GM21717 (cell line): ENCODE measurements around the gene AEBP2.
"Not testable (repeated sequence)": the region's sequence is repeated elsewhere in the genome, so short reads cannot be mapped to it uniquely, and the experiment has no call there.

ENCODE experiments used
- ATAC-seq: cut with Tn5 transposase; IDR thresholded peaks from one replicate; pipeline ENCODE4 v1.9.1; 2021; ENCODE audit warnings: mild to moderate bottlenecking, moderate library complexity; ENCODE audit not compliant: unreplicated experiment

AEBP2 gene

GRCh38 chr12:19439059-19440018 is at the start of gene AEBP2:
TSS of gene AEBP2 (plus strand) at chr12:19439492. CDS start at chr12:19439700, 208 bp downstream.
- peak; percentile 74 for ATAC-seq

DNA sequence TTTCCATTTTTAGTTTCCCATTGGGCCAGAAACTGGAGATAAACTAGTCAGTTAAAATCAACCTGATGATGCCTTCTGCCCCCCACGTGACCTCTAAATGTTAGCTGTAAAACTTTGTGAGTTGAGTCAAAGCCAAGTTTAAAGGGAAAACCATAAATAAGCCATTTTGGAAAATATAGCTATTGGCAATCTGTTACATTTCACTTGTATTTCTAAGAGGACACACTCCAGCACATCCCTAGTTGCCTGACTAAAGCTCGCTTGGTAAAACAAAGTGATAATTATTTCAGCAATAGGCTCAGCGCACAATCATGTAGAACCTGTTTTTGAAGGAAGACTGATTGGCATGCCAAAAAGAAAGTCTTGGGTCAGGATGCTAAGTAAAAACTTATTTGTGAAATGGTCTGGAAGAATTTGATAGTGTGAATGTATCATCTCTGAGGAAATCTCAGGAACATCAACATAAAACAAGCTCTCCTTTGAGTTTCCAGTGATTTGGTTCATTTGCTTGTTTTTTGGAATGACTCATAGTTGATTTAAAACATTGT is 49.2 kb upstream of the AEBP2 start:
- ATAC-seq = no peak

DNA sequence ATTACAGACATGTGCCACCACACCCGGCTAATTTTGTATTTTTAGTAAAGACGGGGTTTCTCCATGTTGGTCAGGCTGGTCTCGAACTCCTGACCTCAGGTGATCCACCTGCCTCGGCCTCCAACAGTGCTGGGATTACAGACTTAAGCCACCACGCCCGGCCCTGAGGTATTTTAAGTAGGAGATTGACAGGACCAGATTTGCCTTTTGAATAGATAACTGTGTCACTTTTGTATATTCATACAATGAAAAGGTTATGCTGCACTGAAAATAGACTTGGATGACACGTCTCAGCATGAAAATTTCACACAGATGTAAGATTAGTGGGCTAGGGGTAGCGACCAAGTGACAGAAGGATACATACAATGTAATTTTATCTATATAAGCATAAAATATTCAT is 46.6 kb upstream of the AEBP2 start:
- ATAC-seq = not testable (repeated sequence)

DNA sequence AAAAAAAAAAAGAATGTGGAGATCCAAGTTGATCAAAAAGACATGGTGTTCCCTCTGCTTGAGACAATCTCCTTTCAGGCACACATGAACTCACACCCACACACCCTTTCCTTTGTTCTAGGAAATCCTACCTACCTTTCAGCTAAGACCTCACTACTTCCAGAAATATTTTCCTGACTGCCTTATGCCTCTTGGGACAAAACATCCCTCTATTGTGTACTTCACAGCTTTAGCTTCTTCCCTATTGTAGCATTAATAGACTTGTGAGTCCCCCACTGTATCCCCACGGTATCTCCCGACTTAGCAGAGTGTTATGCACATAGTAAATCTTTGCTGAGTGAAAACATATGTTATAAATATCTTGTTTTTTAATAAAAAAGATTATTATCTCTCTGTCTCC is 44.9 kb upstream of the AEBP2 start:
- no peak for ATAC-seq

DNA sequence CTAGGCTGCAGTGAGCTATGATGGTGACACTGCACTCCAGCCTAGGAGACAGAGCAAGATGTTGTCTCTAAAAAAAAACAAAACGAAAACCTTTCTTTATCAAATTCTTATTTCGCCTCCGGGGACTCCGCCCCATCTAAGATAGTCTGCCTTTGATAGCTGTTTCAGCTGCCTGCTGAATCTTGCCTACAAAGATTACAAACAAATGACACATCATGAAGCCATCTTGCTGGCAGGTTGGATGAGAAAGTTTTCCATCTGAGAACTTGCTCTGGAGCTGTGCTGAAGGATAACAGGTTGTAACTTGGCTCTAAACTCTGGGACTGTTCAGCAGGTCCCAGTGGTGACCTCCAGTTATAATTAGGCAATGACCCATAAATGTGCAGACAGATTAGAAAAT is 41.8 kb upstream of the AEBP2 start:
- ATAC-seq = no peak

- no peak for ATAC-seq
These were observed 40.6 kb upstream of the AEBP2 start for GRCh38 chr12:19398376-19399363.

DNA sequence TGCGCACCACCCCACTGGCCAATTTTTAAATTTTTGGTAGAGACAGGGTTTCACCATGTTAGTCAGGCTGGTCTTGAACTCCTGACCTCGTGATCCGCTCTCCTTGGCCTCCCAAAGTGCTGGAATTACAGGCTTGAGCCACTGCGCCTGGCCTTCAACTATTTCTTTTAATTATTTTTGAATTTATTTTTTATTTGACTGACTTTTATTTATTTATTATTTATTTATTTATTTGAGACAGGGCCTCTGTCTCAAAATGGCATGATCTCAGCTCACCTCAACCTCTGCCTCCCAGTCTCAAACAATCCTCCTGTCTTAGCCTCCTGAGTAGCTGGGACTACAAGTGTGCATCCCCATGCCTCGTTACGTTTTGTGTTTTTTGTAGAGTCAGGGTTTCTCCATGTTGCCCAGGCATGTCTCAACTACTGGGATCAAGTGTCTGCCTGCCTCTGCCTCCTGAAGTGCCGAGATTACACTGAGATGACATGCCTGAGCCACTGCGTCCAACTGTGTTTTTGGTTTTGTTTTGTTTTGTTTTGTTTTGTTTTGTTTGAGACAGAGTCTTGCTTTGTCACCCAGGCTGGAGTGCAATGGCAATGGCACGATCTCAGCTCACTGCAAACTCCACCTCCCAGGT is 38.5 kb upstream of the AEBP2 start:
- not testable (repeated sequence) for ATAC-seq

DNA sequence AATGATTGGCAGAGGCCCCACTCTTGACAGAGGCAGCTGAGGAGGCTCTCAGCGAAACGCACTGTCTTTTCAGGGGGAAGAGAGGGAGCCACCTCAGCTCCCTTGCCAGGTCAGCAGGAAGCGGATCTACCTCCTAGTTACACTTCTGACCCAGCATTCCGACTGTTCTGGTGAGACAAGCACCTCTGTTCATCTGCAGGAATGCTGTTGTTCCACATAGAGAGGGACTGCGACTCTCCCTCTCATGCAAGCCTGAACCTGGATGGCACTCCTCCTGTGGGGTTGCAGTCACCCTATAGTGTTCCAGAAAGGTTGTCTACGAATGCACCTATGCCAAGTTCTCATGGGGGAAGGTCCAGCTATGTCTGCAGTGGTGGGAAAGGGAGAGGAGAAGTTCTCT is 37.1 kb upstream of the AEBP2 start:
- ATAC-seq = no peak

DNA sequence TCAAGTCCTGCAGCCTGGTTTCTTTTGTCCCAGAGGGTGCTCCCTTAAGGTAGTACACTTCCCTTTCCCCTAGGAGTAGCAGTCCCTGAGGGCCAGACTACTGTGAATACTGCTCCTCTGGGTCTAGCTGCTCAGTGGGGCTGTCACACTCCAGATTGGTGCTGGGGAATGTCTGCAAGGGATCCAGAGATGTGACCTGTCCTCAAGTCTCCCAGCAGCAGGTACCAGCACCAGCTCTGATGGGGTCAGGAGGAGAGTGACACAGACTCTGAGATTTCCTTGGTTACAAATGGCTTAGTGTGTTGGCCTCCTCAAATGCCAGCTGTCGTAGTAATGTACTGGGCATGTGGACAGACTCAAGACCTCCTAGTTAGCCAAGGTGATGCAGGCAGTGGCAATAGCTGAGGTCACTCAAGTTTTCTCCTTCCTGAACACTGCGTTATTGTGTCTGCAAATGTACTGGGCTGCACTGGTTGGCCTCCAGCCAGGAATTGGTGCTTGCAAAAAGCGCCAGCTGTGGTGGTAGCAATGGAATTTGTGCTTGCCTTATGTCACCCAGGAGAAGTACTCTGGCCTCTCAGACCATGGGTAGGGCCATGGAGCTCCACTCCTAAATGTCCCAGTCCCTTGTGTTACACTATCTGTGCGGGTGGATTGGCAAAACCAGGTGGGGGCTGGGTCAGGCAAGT is 36.4 kb upstream of the AEBP2 start:
- ATAC-seq = no peak

GRCh38 chr12:19404242-19404880 is 34.9 kb upstream of the AEBP2 start:
- ATAC-seq = no peak

- ATAC-seq = no peak
These were observed 29.9 kb upstream of the AEBP2 start for GRCh38 chr12:19409376-19409775.

GRCh38 chr12:19410211-19410610 is 29.1 kb upstream of the AEBP2 start:
- ATAC-seq = no peak

DNA sequence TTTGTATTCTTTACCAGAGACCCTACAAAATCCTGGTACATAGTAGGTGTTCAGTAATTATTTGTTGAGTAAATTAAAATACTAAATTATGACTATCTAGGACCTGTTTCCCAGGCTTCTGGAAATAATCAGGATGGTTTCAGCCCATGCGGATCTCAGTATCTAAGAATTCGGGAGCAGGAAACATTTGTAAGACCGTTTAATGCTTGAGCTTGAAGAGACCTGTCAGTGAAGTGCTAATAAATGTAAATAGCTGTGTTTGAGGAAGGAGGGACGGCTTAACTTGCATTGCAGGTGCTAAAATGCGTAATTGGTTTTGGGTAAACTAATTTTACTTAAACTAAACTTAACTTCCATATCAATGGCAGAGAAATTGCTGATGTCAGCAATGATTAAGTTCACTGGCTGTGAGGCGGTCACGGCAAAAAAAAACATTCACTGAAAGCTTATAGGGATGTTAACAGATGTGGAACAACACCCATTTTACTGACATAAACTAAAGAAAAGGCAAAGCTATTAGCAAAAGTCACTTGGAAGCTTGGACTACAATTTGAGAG is 28.6 kb upstream of the AEBP2 start:
- ATAC-seq = no peak

GRCh38 chr12:19411234-19412204 is 27.8 kb upstream of the AEBP2 start:
- ATAC-seq = no peak

DNA sequence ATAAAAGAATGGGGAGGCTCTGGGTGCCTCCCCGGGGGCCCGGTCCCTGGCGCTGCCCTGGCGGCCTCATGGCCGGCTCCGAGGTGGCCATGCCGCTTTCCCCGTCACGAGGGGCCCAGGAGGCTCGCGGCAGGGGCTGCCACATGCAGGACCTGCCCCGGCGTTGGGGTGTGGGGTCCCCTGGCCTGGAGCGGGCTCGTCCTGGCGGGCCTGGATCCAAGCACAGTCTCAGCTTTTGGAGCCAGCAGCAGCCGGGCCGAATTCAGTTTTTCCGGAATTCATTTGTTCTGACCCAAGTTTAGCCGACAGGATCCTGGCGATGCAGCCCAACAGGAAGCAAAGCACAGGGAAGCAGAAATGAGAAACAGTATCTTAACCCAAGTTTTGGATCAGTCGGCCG is 26.4 kb upstream of the AEBP2 start:
- no peak for ATAC-seq

DNA sequence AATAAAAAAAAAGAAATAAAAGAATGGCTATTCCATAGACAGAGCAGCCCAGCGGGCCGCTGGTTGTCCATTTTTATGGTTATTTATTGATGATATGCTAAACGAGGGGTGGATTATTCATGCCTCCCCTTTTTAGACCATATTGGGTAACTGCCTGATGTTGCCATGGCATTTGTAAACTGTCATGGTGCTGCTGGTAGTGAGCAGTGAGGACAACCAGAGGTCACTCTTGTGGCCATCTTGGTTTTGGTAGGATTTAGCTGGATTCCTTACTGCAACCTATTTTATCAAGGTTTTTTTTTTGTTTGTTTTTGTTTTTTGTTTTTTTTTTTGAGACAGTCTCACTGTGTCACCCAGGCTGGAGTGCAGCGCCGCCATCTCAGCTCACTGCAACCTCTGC is 25.7 kb upstream of the AEBP2 start:
- ATAC-seq = not testable (repeated sequence)

GRCh38 chr12:19415563-19415962 is 23.7 kb upstream of the AEBP2 start:
- no peak for ATAC-seq

GRCh38 chr12:19419086-19419485 is 20.2 kb upstream of the AEBP2 start:
- no peak for ATAC-seq
